ENCODE results near the gene SERPING1. TPM values are rescaled to one million over a fixed set of nuclear protein-coding genes. Genes with fewer than 3 reads are reported as not detected.
"Not testable (repeated sequence)": the region's sequence is repeated elsewhere in the genome, so short reads cannot be mapped to it uniquely, and the experiment has no call there.

Gene SERPING1
- total and polyA plus RNA-seq, 2 of the 13 experiments (the other 11 are each of a cell fraction or from before 2014, with no cell fraction given) = 2.0 to 10.4 TPM

GRCh38 chr11:57652230-57652629, 54.7 kb downstream of the SERPING1 start:
- 66% methylated on average over 13 of the region's 14 CpGs for WGBS (ENCODE audit: low lambda C conversion rate)
- H2AFZ ChIP-seq (ENCODE audit: low read length); H3K4me2 ChIP-seq (ENCODE audit: low read depth, low read length); ATAC-seq; H3K4me3 ChIP-seq (replicated peaks in 1 of 3; ENCODE audit: insufficient read depth in 1 of 3, low read depth in 2 of 3, low read length in 3 of 3); H3K27ac ChIP-seq (ENCODE audit: extremely low read length, insufficient read depth, low read length); BruUV-seq (replicated peaks); H3K79me2 ChIP-seq (ENCODE audit: insufficient read depth, low read length); H3K9ac ChIP-seq (ENCODE audit: insufficient read depth, low read depth, low read length); intact Hi-C loops (cut with micrococcal nuclease; ENCODE audit: unreplicated experiment); H3K36me3 ChIP-seq (replicated peaks in 1 of 2; ENCODE audit: control insufficient read depth in 1 of 2, insufficient read depth in 2 of 2, low read length in 2 of 2); H4K20me1 ChIP-seq (ENCODE audit: insufficient read depth, low read length); FAIRE-seq; DNase-seq (ENCODE audit: low spot score); CTCF ChIA-PET (ENCODE audit: low intra/inter-chr PET ratio, low total read pairs); H3K9me3 ChIP-seq (ENCODE audit: low read length): not testable (repeated sequence)
- POLR2A ChIA-PET = interaction anchor here (1.6 kb wide), 1 partner anchor 11 kb away, joined by 3 read pairs; no protein-coding TSS in a partner anchor
- Histone ChIP-seq H3K4me1 (ENCODE audit: insufficient read depth, low read length) (peaks cover 15% of the 10 kb centered on the region), H3K27me3 (ENCODE audit: control insufficient read depth in 1 of 2, insufficient read depth in 2 of 2, low read length in 2 of 2) (peaks cover 4 to 28% of the 10 kb centered on the region in 2 experiments)
- TF ChIP-seq BHLHE40 (IDR thresholded peaks at IDR 0.05; ENCODE audit: low read length) (0 out of 2 replicates have a peak, but pooled peaks have one; percentile 12), ZBTB33 (CRISPR knock-in tag; IDR thresholded peaks at IDR 0.05) (peak; percentile 88)
- in situ Hi-C loops (cut with HindIII; ENCODE audit: extremely low pct_ligation_motif_present, low pct_unique_long_range_greater_than_20kb) = loop anchor here (25.0 kb wide), 2 partner anchors 635 to 860 kb away; partner anchors contain the start of gene OR5B21

GRCh38 chr11:57652662-57653061, 55.2 kb downstream of the SERPING1 start:
- intact Hi-C loops (cut with micrococcal nuclease; ENCODE audit: unreplicated experiment) (no loop called here), in situ Hi-C loops (cut with HindIII; ENCODE audit: extremely low pct_ligation_motif_present, low pct_unique_long_range_greater_than_20kb) (loop anchor here (25.0 kb wide), 2 partner anchors 635 to 860 kb away; partner anchors contain the start of gene OR5B21)
- peaks cover under 1% of the 10 kb centered on the region for H3K79me2 ChIP-seq (ENCODE audit: insufficient read depth, low read length)
- FAIRE-seq (no peak), DNase-seq (ENCODE audit: low spot score) (no peak), ATAC-seq (no peak)
- no peak overlapping the region for H3K9ac ChIP-seq (ENCODE audit: insufficient read depth, low read depth, low read length)
- BruUV-seq (replicated peaks) = no TSS peak
- peak overlapping the region; percentile 54 for H2AFZ ChIP-seq (ENCODE audit: low read length)
- POLR2A ChIA-PET = interaction anchor here (1.6 kb wide), 1 partner anchor 12 kb away, joined by 3 read pairs; no protein-coding TSS in a partner anchor
- H3K9me3 ChIP-seq (ENCODE audit: low read length) = no peaks in the 10 kb centered on the region
- CTCF ChIA-PET (ENCODE audit: low intra/inter-chr PET ratio, low total read pairs) = no interaction called here
- H3K36me3 ChIP-seq (replicated peaks in 1 of 2; ENCODE audit: control insufficient read depth in 1 of 2, insufficient read depth in 2 of 2, low read length in 2 of 2) = no peaks in the 10 kb centered on the region
- 71% methylated on average over 3 of the region's 3 CpGs for WGBS (ENCODE audit: low lambda C conversion rate)
- peaks cover 15% of the 10 kb centered on the region for H3K4me1 ChIP-seq (ENCODE audit: insufficient read depth, low read length)
- H3K4me2 ChIP-seq (ENCODE audit: low read depth, low read length) = peak overlapping the region; percentile 34
- H3K27me3 ChIP-seq (ENCODE audit: control insufficient read depth in 1 of 2, insufficient read depth in 2 of 2, low read length in 2 of 2) = peaks cover 4 to 23% of the 10 kb centered on the region in 2 experiments
- no peak overlapping the region for H3K4me3 ChIP-seq (replicated peaks in 1 of 3; ENCODE audit: insufficient read depth in 1 of 3, low read depth in 2 of 3, low read length in 3 of 3)
- no peak overlapping the region for H3K27ac ChIP-seq (ENCODE audit: extremely low read length, insufficient read depth, low read length)
- H4K20me1 ChIP-seq (ENCODE audit: insufficient read depth, low read length) = no peaks in the 10 kb centered on the region
- TF ChIP-seq ZBTB7B (CRISPR knock-in tag; IDR thresholded peaks at IDR 0.05) (no peak), ZNF367 (CRISPR knock-in tag; IDR thresholded peaks at IDR 0.05; ENCODE audit: borderline replicate concordance) (no peak), ZNF333 (CRISPR knock-in tag; IDR thresholded peaks at IDR 0.05; ENCODE audit: borderline replicate concordance) (no peak), ZNF101 (CRISPR knock-in tag; IDR thresholded peaks at IDR 0.05; ENCODE audit: borderline replicate concordance, low read depth) (no peak), ZFYVE20 (CRISPR knock-in tag; IDR thresholded peaks at IDR 0.05; ENCODE audit: borderline replicate concordance, low read depth) (no peak), ZNF639 (CRISPR knock-in tag; conservative IDR thresholded peaks at IDR 0.05) (no peak), HMGA1 (CRISPR knock-in tag; conservative IDR thresholded peaks at IDR 0.05) (no peak), ZMYM2 (CRISPR knock-in tag; IDR thresholded peaks at IDR 0.05) (no peak), ZNF12 (CRISPR knock-in tag; IDR thresholded peaks at IDR 0.05) (no peak)
